ENCODE results near the gene KCNJ6. TPM values are rescaled to one million over a fixed set of nuclear protein-coding genes. Genes with fewer than 3 reads are reported as not detected.

KCNJ6 gene
- total RNA-seq, 1 experiment from 2014 or later = 0.05 TPM

DNA sequence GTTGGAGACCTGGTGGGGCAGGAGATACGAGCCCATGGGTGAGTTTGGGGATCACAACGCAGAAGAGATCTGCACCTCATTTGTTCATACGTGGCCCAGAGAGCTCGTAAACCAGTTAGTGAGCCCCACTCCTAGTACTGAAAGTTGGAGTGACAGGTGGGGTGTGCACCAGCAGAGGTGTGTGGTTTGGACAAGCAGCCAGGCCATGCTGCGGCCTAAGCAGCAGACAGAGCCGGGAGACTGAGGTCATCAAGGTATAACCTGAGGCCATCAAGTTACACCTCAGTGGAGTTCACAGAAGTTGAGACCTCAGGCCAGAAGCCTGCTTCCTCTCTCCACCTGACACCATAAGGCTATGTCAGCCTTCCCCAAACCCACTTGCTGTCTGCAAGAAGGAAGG lies 27.6 kb downstream of the KCNJ6 start:
- H3K36me3 Mint-ChIP-seq (ENCODE audit: insufficient read depth, unreplicated experiment) = no peaks in the 10 kb centered on the region
- no peak for DNase-seq
- BruUV-seq (replicated peaks) = no TSS peak
- TF ChIP-seq CTCF (IDR thresholded peaks at IDR 0.05; ENCODE audit: unreplicated experiment) = no peak
- CTCF ChIA-PET = interaction anchor here (0.8 kb wide), 1 partner anchor 418 kb away, joined by 5 read pairs; no protein-coding TSS in a partner anchor
- no peaks in the 10 kb centered on the region for H3K4me1 Mint-ChIP-seq (ENCODE audit: low read depth, unreplicated experiment)
- H3K9me3 Mint-ChIP-seq (ENCODE audit: low read depth, unreplicated experiment) = no peaks in the 10 kb centered on the region
- H3K27me3 Mint-ChIP-seq (ENCODE audit: unreplicated experiment) = peaks cover 100% of the 10 kb centered on the region
- H3K27ac Mint-ChIP-seq (ENCODE audit: unreplicated experiment) = no peak overlapping the region
- intact Hi-C loops (cut with micrococcal nuclease; ENCODE audit: unreplicated experiment) = no loop called here
- H3K4me3 Mint-ChIP-seq (ENCODE audit: low read depth, unreplicated experiment) = no peak overlapping the region

DNA sequence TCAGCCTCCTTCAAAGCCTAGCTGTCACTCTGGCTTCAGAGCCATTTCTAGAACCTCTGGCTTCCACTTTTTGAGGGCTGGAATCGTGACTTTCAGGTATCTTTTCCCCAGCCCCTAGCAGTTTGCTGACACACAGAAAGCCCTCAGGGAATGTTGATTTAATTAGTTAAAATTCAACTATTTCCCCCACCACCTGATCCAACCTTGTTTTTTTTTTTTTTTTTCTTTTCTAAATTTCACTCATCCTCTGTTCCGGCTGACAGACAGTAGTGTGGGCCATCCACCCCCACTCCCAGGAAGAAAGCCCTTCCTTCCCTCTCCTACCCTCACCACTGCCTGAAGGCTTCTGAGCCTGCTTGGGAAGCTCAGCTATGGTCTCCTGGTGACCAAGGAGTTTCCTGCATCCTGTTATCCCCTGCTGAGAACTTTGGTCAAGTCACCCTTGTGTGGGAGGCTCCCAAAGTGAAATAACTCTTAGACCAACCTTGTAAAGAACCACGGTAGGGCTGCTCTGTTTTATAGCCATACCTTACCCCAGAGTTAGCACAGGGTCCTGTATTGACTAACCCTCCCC lies 29.4 kb downstream of the KCNJ6 start:
- TF ChIP-seq CTCF (IDR thresholded peaks at IDR 0.05; ENCODE audit: unreplicated experiment) = no peak
- H3K9me3 Mint-ChIP-seq (ENCODE audit: low read depth, unreplicated experiment) = no peaks in the 10 kb centered on the region

DNA sequence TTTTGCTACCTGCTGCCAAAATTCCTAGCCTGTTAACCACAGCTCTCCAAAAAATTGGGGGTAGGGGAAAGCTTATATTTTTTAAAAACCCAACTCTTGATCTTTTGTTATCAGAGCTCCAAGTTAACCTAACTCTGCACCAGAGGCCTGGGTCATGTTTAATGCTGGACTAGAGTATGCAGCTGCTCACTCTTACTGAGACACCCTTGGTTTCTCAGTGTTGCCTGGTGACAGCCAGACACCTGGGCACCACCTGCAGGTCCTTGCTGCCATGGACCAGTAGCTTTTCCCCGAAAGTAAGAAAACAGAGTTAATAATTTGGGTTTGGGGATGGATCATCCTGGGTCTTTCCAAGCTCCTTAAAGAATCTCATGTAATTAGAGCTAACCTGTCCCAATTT lies 30.1 kb downstream of the KCNJ6 start:
- no peak for TF ChIP-seq CTCF (IDR thresholded peaks at IDR 0.05; ENCODE audit: unreplicated experiment)
- intact Hi-C loops (cut with micrococcal nuclease; ENCODE audit: unreplicated experiment) = no loop called here
- no peak for DNase-seq
- H3K36me3 Mint-ChIP-seq (ENCODE audit: insufficient read depth, unreplicated experiment) = no peaks in the 10 kb centered on the region
- BruUV-seq (replicated peaks) = no TSS peak
- H3K4me1 Mint-ChIP-seq (ENCODE audit: low read depth, unreplicated experiment) = no peaks in the 10 kb centered on the region
- no peak overlapping the region for H3K27ac Mint-ChIP-seq (ENCODE audit: unreplicated experiment)
- CTCF ChIA-PET = no interaction called here
- H3K9me3 Mint-ChIP-seq (ENCODE audit: low read depth, unreplicated experiment) = no peaks in the 10 kb centered on the region
- H3K27me3 Mint-ChIP-seq (ENCODE audit: unreplicated experiment) = peaks cover 92% of the 10 kb centered on the region
- no peak overlapping the region for H3K4me3 Mint-ChIP-seq (ENCODE audit: low read depth, unreplicated experiment)

More for the DNA sequence above, 29.4 kb downstream of the KCNJ6 start:
- peaks cover 92% of the 10 kb centered on the region for H3K27me3 Mint-ChIP-seq (ENCODE audit: unreplicated experiment)
- no peaks in the 10 kb centered on the region for H3K4me1 Mint-ChIP-seq (ENCODE audit: low read depth, unreplicated experiment)
- intact Hi-C loops (cut with micrococcal nuclease; ENCODE audit: unreplicated experiment) = no loop called here
- H3K36me3 Mint-ChIP-seq (ENCODE audit: insufficient read depth, unreplicated experiment) = no peaks in the 10 kb centered on the region
- no peak overlapping the region for H3K27ac Mint-ChIP-seq (ENCODE audit: unreplicated experiment)
- CTCF ChIA-PET = no interaction called here
- no TSS peak for BruUV-seq (replicated peaks)
- no peak overlapping the region for H3K4me3 Mint-ChIP-seq (ENCODE audit: low read depth, unreplicated experiment)
- no peak for DNase-seq

- peak; percentile 2 for DNase-seq
Measured at GRCh38 chr21:37878946-37879660, 37.2 kb downstream of the KCNJ6 start.

More at GRCh38 chr21:37878946-37879660, 37.2 kb downstream of the KCNJ6 start:
- Mint-ChIP-seq H3K9me3 (ENCODE audit: low read depth, unreplicated experiment) (no peaks in the 10 kb centered on the region), H3K4me3 (ENCODE audit: low read depth, unreplicated experiment) (no peak overlapping the region), H3K27me3 (ENCODE audit: unreplicated experiment) (peaks cover 49% of the 10 kb centered on the region), H3K4me1 (ENCODE audit: low read depth, unreplicated experiment) (no peaks in the 10 kb centered on the region), H3K27ac (ENCODE audit: unreplicated experiment) (no peak overlapping the region), H3K36me3 (ENCODE audit: insufficient read depth, unreplicated experiment) (no peaks in the 10 kb centered on the region)
- CTCF ChIA-PET = no interaction called here
- TF ChIP-seq CTCF (IDR thresholded peaks at IDR 0.05; ENCODE audit: unreplicated experiment) = no peak
- no TSS peak for BruUV-seq (replicated peaks)
- intact Hi-C loops (cut with micrococcal nuclease; ENCODE audit: unreplicated experiment) = no loop called here
